Ovary (tissue), 3 donors: ENCODE data around the gene ARHGEF4.

Source experiments
- EP300 ChIP-seq: sonication (generic); formaldehyde crosslinking; IDR thresholded peaks from one replicate; pipeline ENCODE4 v1.6.1; 2017; ENCODE audit warnings: antibody characterized with exemption
- TF ChIP-seq, protein P1 (sequence below), 3 donors: fragments of 450-650 bp in 2 of 3; fragments of 200-600 bp in 1 of 3; IDR thresholded peaks; one replicate each; pipeline versions ENCODE4 v1.5.1 to v1.8.0; 2016 to 2022; ENCODE audit warnings: antibody characterized with exemption in 3 of 3, mild to moderate bottlenecking in 1 of 3
- donor health status: DM: no; HTN: no; CAD: no.

DNA sequence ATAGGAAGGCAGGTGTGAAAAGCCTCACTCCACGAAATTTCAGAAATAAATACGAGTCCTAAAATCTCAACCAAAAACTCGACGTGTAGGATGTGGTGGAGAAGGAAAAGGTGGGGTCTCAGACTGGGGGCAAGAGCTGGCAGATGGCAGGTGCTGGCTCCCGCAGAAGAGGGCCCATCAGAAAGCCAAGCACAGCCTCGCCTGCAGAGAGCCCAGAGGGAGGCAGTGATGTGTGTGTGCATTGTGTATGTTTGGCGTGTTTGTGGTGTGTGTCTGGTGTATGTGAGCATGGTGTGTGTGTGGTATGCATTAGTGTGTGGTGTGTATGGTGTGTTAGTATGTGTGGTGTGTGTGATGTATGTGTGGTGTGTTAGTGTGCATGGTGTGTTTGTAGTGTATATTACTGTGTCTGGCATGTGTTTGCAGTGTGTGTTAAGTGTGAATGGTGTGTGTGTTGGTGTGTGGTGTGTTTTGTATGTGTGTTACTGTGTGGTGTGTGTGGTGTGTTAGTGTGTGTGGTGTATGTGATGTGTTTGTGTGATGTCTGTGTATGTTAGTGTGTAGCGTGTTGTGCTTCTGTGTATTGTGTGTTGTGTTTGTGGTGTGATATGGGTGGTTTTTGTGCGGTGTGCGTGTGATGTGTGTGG is 140.0 kb downstream of the ARHGEF4 start:
- TF ChIP-seq, protein P1, sequence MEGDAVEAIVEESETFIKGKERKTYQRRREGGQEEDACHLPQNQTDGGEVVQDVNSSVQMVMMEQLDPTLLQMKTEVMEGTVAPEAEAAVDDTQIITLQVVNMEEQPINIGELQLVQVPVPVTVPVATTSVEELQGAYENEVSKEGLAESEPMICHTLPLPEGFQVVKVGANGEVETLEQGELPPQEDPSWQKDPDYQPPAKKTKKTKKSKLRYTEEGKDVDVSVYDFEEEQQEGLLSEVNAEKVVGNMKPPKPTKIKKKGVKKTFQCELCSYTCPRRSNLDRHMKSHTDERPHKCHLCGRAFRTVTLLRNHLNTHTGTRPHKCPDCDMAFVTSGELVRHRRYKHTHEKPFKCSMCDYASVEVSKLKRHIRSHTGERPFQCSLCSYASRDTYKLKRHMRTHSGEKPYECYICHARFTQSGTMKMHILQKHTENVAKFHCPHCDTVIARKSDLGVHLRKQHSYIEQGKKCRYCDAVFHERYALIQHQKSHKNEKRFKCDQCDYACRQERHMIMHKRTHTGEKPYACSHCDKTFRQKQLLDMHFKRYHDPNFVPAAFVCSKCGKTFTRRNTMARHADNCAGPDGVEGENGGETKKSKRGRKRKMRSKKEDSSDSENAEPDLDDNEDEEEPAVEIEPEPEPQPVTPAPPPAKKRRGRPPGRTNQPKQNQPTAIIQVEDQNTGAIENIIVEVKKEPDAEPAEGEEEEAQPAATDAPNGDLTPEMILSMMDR (IDR thresholded peaks at IDR 0.05): no peak
- TF ChIP-seq EP300: no peak
